PC-3 (cell line): ENCODE measurements around the gene RPS6KA2. TPM values are rescaled to one million over a fixed set of nuclear protein-coding genes. Genes with fewer than 3 reads are reported as not detected.

ENCODE experiments used
- ATAC-seq: fragments of 200-7000 bp; cut with Tn5 transposase; 2 replicates; pipeline ENCODE4 v1.9.1; 2020; ENCODE audit warnings: mild to moderate bottlenecking, moderate library complexity
- BruUV-seq: library from RNA; stranded (reverse); fragments of 400-500 nt; replicated peaks from 2 replicates; lab custom pipeline; 2021; lab: Mats Ljungman, UMichigan
- CTCF ChIA-PET: fragments of 300-600 bp; sonication (Branson Sonifier 250); formaldehyde crosslinking; loops from one replicate; lab custom pipeline; 2022; ENCODE audit warnings: antibody characterized with exemption; lab: Charles Lee
- POLR2A ChIA-PET: fragments of 300-600 bp; sonication (Branson Sonifier 250); formaldehyde crosslinking; loops from one replicate; lab custom pipeline; 2022; ENCODE audit warnings: antibody characterized with exemption; ENCODE audit not compliant: unreplicated experiment; lab: Charles Lee
- DNase-seq: peaks from one replicate; pipeline ENCODE4 v3.0.0-alpha.2; 2015
- H2AFZ ChIP-seq: fragments of 300-600 bp; sonication (generic); 2 replicates; pipeline ENCODE4 v1.6.0; 2016; ENCODE audit warnings: antibody characterized with exemption, low read length
- H3F3A ChIP-seq: fragments of 300-600 bp; sonication (generic); one replicate; pipeline ENCODE4 v1.6.0; 2017; ENCODE audit warnings: antibody characterized with exemption, low read length, control low read depth, mild to moderate bottlenecking; ENCODE audit not compliant: unreplicated experiment
- H3K27ac ChIP-seq: fragments of 300-600 bp; sonication (generic); 2 replicates; pipeline ENCODE4 v1.5.1; 2016; ENCODE audit warnings: mild to moderate bottlenecking, low read length
- H3K27me3 ChIP-seq: fragments of 300-600 bp; sonication (generic); 2 replicates; pipeline ENCODE4 v1.6.1; 2016; ENCODE audit warnings: low read length, mixed read lengths
- H3K36me3 ChIP-seq: fragments of 300-600 bp; sonication (generic); 2 replicates; pipeline ENCODE4 v1.6.1; 2016; ENCODE audit warnings: low read depth, mixed run types, low read length, mixed read lengths
- H3K4me1 ChIP-seq: fragments of 300-600 bp; sonication (generic); 2 replicates; pipeline ENCODE4 v1.5.1; 2016; ENCODE audit warnings: low read length; ENCODE audit not compliant: insufficient read depth
- H3K4me2 ChIP-seq: fragments of 300-600 bp; sonication (generic); 2 replicates; pipeline ENCODE4 v1.6.0; 2016; ENCODE audit warnings: low read length
- H3K4me3 ChIP-seq: fragments of 300-600 bp; sonication (generic); 2 replicates; pipeline ENCODE4 v1.5.1; 2016; ENCODE audit warnings: mild to moderate bottlenecking, low read length, mixed read lengths
- H3K79me2 ChIP-seq: fragments of 300-600 bp; sonication (generic); 2 replicates; pipeline ENCODE4 v1.6.1; 2017; ENCODE audit warnings: low read length, mixed read lengths
- H3K9ac ChIP-seq: fragments of 300-600 bp; sonication (generic); 2 replicates; pipeline ENCODE4 v1.6.0; 2016; ENCODE audit warnings: mild to moderate bottlenecking, low read length
- H3K9me2 ChIP-seq: fragments of 300-600 bp; sonication (generic); replicated peaks from 2 replicates; pipeline ENCODE4 v1.6.1; 2016; ENCODE audit warnings: mixed run types, low read length, mixed read lengths
- H3K9me3 ChIP-seq: fragments of 300-600 bp; sonication (generic); 2 replicates; pipeline ENCODE4 v1.6.1; 2016; ENCODE audit warnings: low read length, mixed read lengths
- H4K20me1 ChIP-seq: fragments of 300-600 bp; sonication (generic); 2 replicates; pipeline ENCODE4 v1.6.1; 2016; ENCODE audit warnings: low read length, mixed read lengths
- EZH2 ChIP-seq: fragments of 300-600 bp; sonication (generic); IDR thresholded peaks from one replicate; pipeline ENCODE4 v1.6.1; 2017; ENCODE audit warnings: antibody characterized with exemption, mild to moderate bottlenecking, low read length; ENCODE audit not compliant: unreplicated experiment
- EZH2phosphoT487 ChIP-seq: fragments of 300-600 bp; sonication (generic); IDR thresholded peaks from 2 replicates; pipeline ENCODE4 v1.6.1; 2018; ENCODE audit warnings: mild to moderate bottlenecking, antibody characterized with exemption, low read length, borderline replicate concordance
- intact Hi-C: fragments of 100-400 bp; cut with micrococcal nuclease; formaldehyde crosslinking; loops from 2 replicates; pipeline ENCODE4 v1.9.0; 2023
- total RNA-seq: library from RNA; depleted of rRNA; stranded (reverse); fragments of >200 nt; gene quantifications from 2 replicates; pipeline ENCODE4 v1.2.3, GENCODE V29; 2014
- TF ChIP-seq, protein P1 (sequence below): fragments of 300-600 bp; sonication (generic); conservative IDR thresholded peaks from 2 replicates; pipeline ENCODE4 v1.5.1; 2017; ENCODE audit warnings: antibody characterized with exemption, low read depth, mild to moderate bottlenecking, low read length

RPS6KA2 gene
- total RNA-seq, 1 experiment from 2014 or later: 5.1 TPM

DNA sequence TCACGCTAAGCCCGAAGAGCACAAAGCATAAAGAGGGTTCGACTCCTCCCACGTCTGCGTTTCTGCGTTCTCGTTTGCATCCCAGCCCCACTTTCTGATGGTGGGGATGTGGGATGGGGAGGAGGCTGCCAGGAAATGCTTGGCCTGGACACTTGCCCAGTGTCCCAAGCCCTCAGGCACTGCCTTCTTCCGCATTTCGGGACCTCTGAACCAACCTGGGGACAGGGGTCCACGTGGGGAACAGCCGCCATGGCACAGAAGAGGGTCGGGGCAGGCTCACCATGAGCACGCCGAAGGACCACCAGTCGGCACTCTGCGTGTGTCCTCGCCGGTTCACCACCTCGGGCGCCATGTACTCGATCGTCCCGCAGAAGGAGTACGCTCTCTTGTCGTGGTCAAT, 128.8 kb downstream of the RPS6KA2 start:
- CTCF ChIA-PET: no interaction called here
- POLR2A ChIA-PET: no interaction called here

GRCh38 chr6:166497087-166497899, 129.8 kb downstream of the RPS6KA2 start:
- POLR2A ChIA-PET: no interaction called here
- H4K20me1 ChIP-seq: no peaks in the 10 kb centered on the region
- H3F3A ChIP-seq: no peaks in the 10 kb centered on the region
- H3K4me2 ChIP-seq: no peak overlapping the region
- no peaks in the 10 kb centered on the region for H3K79me2 ChIP-seq
- TF ChIP-seq, protein P1, sequence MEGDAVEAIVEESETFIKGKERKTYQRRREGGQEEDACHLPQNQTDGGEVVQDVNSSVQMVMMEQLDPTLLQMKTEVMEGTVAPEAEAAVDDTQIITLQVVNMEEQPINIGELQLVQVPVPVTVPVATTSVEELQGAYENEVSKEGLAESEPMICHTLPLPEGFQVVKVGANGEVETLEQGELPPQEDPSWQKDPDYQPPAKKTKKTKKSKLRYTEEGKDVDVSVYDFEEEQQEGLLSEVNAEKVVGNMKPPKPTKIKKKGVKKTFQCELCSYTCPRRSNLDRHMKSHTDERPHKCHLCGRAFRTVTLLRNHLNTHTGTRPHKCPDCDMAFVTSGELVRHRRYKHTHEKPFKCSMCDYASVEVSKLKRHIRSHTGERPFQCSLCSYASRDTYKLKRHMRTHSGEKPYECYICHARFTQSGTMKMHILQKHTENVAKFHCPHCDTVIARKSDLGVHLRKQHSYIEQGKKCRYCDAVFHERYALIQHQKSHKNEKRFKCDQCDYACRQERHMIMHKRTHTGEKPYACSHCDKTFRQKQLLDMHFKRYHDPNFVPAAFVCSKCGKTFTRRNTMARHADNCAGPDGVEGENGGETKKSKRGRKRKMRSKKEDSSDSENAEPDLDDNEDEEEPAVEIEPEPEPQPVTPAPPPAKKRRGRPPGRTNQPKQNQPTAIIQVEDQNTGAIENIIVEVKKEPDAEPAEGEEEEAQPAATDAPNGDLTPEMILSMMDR: no peak
- TF ChIP-seq EZH2 (no peak), EZH2phosphoT487 (no peak)
- no peaks in the 10 kb centered on the region for H3K9me3 ChIP-seq
- ATAC-seq (no peak), DNase-seq (no peak)
- no peaks in the 10 kb centered on the region for H3K27me3 ChIP-seq
- CTCF ChIA-PET: no interaction called here
- no peak overlapping the region for H2AFZ ChIP-seq
- H3K9me2 ChIP-seq: no peaks in the 10 kb centered on the region
- H3K4me1 ChIP-seq: no peaks in the 10 kb centered on the region
- H3K36me3 ChIP-seq: no peaks in the 10 kb centered on the region
- H3K4me3 ChIP-seq: no peak overlapping the region
- no TSS peak for BruUV-seq
- intact Hi-C loops: no loop called here
- H3K9ac ChIP-seq: no peak overlapping the region
- H3K27ac ChIP-seq: no peak overlapping the region

More for the DNA sequence above, 128.8 kb downstream of the RPS6KA2 start:
- no peaks in the 10 kb centered on the region for H3K36me3 ChIP-seq
- no peak overlapping the region for H3K9ac ChIP-seq
- H3K79me2 ChIP-seq: no peaks in the 10 kb centered on the region
- no peaks in the 10 kb centered on the region for H4K20me1 ChIP-seq
- intact Hi-C loops: no loop called here
- no peaks in the 10 kb centered on the region for H3K9me2 ChIP-seq
- H3F3A ChIP-seq: no peaks in the 10 kb centered on the region
- no peak for ATAC-seq
- no TSS peak for BruUV-seq
- no peaks in the 10 kb centered on the region for H3K27me3 ChIP-seq
- H3K4me3 ChIP-seq: no peak overlapping the region
- no peak for TF ChIP-seq EZH2phosphoT487
- TF ChIP-seq, protein P1: no peak
- no peak for TF ChIP-seq EZH2
- no peak overlapping the region for H2AFZ ChIP-seq
- no peak for DNase-seq
- no peaks in the 10 kb centered on the region for H3K4me1 ChIP-seq
- H3K4me2 ChIP-seq: no peak overlapping the region
- no peak overlapping the region for H3K27ac ChIP-seq
- H3K9me3 ChIP-seq: no peaks in the 10 kb centered on the region

GRCh38 chr6:166496460-166496859, 130.6 kb downstream of the RPS6KA2 start:
- H3K4me1 ChIP-seq: no peaks in the 10 kb centered on the region
- no peak overlapping the region for H3K27ac ChIP-seq
- H3K36me3 ChIP-seq: no peaks in the 10 kb centered on the region
- ATAC-seq (no peak), DNase-seq (no peak)
- no peaks in the 10 kb centered on the region for H4K20me1 ChIP-seq
- no TSS peak for BruUV-seq
- TF ChIP-seq, protein P1: no peak
- TF ChIP-seq EZH2phosphoT487: no peak
- no peak for TF ChIP-seq EZH2
- H3F3A ChIP-seq: no peaks in the 10 kb centered on the region
- H2AFZ ChIP-seq: no peak overlapping the region
- ChIA-PET CTCF (no interaction called here), POLR2A (no interaction called here)
- no peaks in the 10 kb centered on the region for H3K27me3 ChIP-seq
- H3K4me3 ChIP-seq: no peak overlapping the region
- no peak overlapping the region for H3K9ac ChIP-seq
- intact Hi-C loops: no loop called here
- no peak overlapping the region for H3K4me2 ChIP-seq
- no peaks in the 10 kb centered on the region for H3K79me2 ChIP-seq
- H3K9me2 ChIP-seq: no peaks in the 10 kb centered on the region
- no peaks in the 10 kb centered on the region for H3K9me3 ChIP-seq
